HepG2 (cell line): ENCODE results near the gene ANKLE1. TPM values are rescaled to one million over a fixed set of nuclear protein-coding genes. Genes with fewer than 3 reads are reported as not detected.

Experiments used
- BATF2 ChIP-seq: sonication (generic); formaldehyde crosslinking; IDR thresholded peaks from 2 replicates; pipeline ENCODE4 v1.8.0; 2022; ENCODE audit warnings: mild to moderate bottlenecking, missing genetic modification reagents, moderate library complexity
- DNMT3B ChIP-seq: conservative IDR thresholded peaks from 2 replicates; pipeline ENCODE4 v1.6.1; 2016; ENCODE audit warnings: missing biosample characterization, control low read depth
- DR1 ChIP-seq: sonication (generic); formaldehyde crosslinking; IDR thresholded peaks from 2 replicates; pipeline ENCODE4 v1.8.0; 2021; ENCODE audit warnings: mild to moderate bottlenecking, missing genetic modification reagents, inconsistent platforms
- GPN1 ChIP-seq: sonication (generic); formaldehyde crosslinking; IDR thresholded peaks from 2 replicates; pipeline ENCODE4 v1.5.1; 2020; ENCODE audit warnings: missing genetic modification reagents, borderline replicate concordance
- HDAC1 ChIP-seq: sonication (generic); formaldehyde crosslinking; IDR thresholded peaks from 2 replicates; pipeline ENCODE4 v1.5.1; 2020; ENCODE audit warnings: mild to moderate bottlenecking, missing genetic modification reagents
- MEIS2 ChIP-seq: sonication (generic); formaldehyde crosslinking; IDR thresholded peaks from 2 replicates; pipeline ENCODE4 v1.9.0; 2021; ENCODE audit warnings: mild to moderate bottlenecking, missing genetic modification reagents
- MIER3 ChIP-seq: IDR thresholded peaks from 2 replicates; pipeline ENCODE4 v1.6.1; 2016; ENCODE audit warnings: missing compliant biosample characterization, borderline replicate concordance
- SNAI1 ChIP-seq: sonication (generic); formaldehyde crosslinking; IDR thresholded peaks from 2 replicates; pipeline ENCODE4 v1.5.0; 2020; ENCODE audit warnings: mild to moderate bottlenecking, missing genetic modification reagents, borderline replicate concordance
- SP140L ChIP-seq: sonication (generic); formaldehyde crosslinking; IDR thresholded peaks from 2 replicates; pipeline ENCODE4 v1.4.0; 2020; ENCODE audit warnings: missing genetic modification reagents, borderline replicate concordance
- TBP ChIP-seq: sonication (generic); formaldehyde crosslinking; IDR thresholded peaks from 2 replicates; pipeline ENCODE4 v1.5.0; 2020; ENCODE audit warnings: missing genetic modification reagents
- ZBTB37 ChIP-seq: sonication (generic); formaldehyde crosslinking; IDR thresholded peaks from 2 replicates; pipeline ENCODE4 v1.4.0; 2020; ENCODE audit warnings: mild to moderate bottlenecking, missing genetic modification reagents
- ZNF276 ChIP-seq: sonication (generic); formaldehyde crosslinking; IDR thresholded peaks from 2 replicates; pipeline ENCODE4 v1.4.0; 2020; ENCODE audit warnings: mild to moderate bottlenecking, low read depth, missing genetic modification reagents
- ZNF83 ChIP-seq: sonication (generic); formaldehyde crosslinking; IDR thresholded peaks from 2 replicates; pipeline ENCODE4 v1.4.0; 2020; ENCODE audit warnings: missing genetic modification reagents, mild to moderate bottlenecking, borderline replicate concordance
- ZSCAN20 ChIP-seq: sonication (generic); formaldehyde crosslinking; IDR thresholded peaks from 2 replicates; pipeline ENCODE4 v1.4.0; 2020; ENCODE audit warnings: missing genetic modification reagents, mild to moderate bottlenecking, borderline replicate concordance
- polyA plus RNA-seq, 8 experiments: library from polyadenylated mRNA; depleted of rRNA in 3 of 8; stranded (reverse) in 7 of 8; unstranded in 1 of 8; fragments of >200 nt; fragmentation: Illumina TruSeq in 4 of 8; extraction: Trizol in 4 of 8; gene quantifications; 2 replicates each; pipeline versions ENCODE4 v1.2.1 to v1.2.3, GENCODE V29; 2011 to 2016; ENCODE audit warnings: low read depth in 4 of 8, missing spikeins in 1 of 8, mixed read lengths in 1 of 8; ENCODE audit not compliant: insufficient read depth in 1 of 8
- total RNA-seq, 5 experiments: library from RNA; depleted of rRNA; stranded (reverse); fragments of >200 nt; fragmentation: Illumina TruSeq; extraction: Trizol; gene quantifications; 2 replicates each; pipeline ENCODE4 v1.2.3, GENCODE V29; 2016; ENCODE audit warnings: low read depth in 1 of 5
- TF ChIP-seq, protein P1 (sequence below): sonication (generic); formaldehyde crosslinking; IDR thresholded peaks from 2 replicates; pipeline ENCODE4 v1.4.0; 2020; ENCODE audit warnings: mild to moderate bottlenecking, missing genetic modification reagents
- TF ChIP-seq, protein P2 (sequence below): IDR thresholded peaks from 2 replicates; pipeline ENCODE4 v1.6.1; 2016; ENCODE audit warnings: low read depth

ANKLE1 gene
- total and polyA plus RNA-seq, 2 of the 13 experiments (the other 11 are each of a cell fraction or from before 2014, with no cell fraction given): 0.69 to 1.5 TPM

DNA sequence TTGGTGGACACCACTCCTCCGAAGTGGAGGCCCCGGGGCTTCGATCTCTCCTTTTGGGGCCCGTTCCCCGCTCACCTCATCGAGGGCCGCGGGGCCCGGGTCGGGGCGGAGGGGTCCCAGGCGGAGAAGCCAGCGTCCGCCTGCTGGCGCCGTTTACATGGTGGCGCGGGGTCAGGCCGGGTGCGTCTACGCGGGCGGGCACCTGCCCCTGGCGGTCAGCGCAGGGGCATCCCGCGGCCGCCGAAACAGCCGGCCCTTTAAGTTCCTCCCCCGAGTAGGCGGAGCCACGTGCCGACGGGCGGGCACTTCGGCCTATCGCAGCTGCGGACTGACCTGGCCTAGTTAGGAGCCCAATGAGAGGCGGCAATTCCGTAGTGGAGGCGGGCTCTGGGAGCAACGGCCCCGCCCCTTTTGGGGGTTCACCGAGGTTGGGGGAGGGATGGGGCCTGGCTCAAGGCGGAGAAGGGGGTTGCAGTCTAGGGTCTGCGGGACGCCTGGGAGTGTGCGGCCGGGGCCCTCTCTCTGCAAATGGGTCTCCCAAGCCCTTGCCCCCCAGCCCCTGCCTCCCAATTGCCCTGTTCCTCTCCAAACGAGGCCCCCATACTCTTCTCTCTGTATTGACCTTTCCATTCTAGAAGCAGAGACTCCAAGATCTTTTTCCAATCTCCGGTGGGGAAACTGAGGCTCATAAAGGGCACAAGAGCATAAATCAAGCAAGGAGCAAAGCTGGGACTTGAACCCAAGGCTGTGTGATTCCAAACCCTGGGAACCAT lies 21.7 kb downstream of the ANKLE1 start, which contains the start of gene ABHD8 (continued):
- TF ChIP-seq, protein P1, sequence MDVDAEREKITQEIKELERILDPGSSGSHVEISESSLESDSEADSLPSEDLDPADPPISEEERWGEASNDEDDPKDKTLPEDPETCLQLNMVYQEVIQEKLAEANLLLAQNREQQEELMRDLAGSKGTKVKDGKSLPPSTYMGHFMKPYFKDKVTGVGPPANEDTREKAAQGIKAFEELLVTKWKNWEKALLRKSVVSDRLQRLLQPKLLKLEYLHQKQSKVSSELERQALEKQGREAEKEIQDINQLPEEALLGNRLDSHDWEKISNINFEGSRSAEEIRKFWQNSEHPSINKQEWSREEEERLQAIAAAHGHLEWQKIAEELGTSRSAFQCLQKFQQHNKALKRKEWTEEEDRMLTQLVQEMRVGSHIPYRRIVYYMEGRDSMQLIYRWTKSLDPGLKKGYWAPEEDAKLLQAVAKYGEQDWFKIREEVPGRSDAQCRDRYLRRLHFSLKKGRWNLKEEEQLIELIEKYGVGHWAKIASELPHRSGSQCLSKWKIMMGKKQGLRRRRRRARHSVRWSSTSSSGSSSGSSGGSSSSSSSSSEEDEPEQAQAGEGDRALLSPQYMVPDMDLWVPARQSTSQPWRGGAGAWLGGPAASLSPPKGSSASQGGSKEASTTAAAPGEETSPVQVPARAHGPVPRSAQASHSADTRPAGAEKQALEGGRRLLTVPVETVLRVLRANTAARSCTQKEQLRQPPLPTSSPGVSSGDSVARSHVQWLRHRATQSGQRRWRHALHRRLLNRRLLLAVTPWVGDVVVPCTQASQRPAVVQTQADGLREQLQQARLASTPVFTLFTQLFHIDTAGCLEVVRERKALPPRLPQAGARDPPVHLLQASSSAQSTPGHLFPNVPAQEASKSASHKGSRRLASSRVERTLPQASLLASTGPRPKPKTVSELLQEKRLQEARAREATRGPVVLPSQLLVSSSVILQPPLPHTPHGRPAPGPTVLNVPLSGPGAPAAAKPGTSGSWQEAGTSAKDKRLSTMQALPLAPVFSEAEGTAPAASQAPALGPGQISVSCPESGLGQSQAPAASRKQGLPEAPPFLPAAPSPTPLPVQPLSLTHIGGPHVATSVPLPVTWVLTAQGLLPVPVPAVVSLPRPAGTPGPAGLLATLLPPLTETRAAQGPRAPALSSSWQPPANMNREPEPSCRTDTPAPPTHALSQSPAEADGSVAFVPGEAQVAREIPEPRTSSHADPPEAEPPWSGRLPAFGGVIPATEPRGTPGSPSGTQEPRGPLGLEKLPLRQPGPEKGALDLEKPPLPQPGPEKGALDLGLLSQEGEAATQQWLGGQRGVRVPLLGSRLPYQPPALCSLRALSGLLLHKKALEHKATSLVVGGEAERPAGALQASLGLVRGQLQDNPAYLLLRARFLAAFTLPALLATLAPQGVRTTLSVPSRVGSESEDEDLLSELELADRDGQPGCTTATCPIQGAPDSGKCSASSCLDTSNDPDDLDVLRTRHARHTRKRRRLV (CRISPR knock-in tag): no peak
- TF ChIP-seq HDAC1 (peak; percentile 64), ZNF83 (CRISPR knock-in tag) (no peak), MEIS2 (CRISPR knock-in tag) (no peak), GPN1 (CRISPR knock-in tag) (no peak), TBP (no peak), ZBTB37 (no peak), DR1 (CRISPR knock-in tag) (peak; percentile 60; the same call in 1 of the 2 replicates), ZNF276 (CRISPR knock-in tag) (no peak), SNAI1 (CRISPR knock-in tag) (no peak), ZSCAN20 (no peak), BATF2 (no peak), SP140L (CRISPR knock-in tag) (no peak), MIER3 (no peak), DNMT3B (CRISPR knock-in tag) (no peak)
- TF ChIP-seq, protein P2, sequence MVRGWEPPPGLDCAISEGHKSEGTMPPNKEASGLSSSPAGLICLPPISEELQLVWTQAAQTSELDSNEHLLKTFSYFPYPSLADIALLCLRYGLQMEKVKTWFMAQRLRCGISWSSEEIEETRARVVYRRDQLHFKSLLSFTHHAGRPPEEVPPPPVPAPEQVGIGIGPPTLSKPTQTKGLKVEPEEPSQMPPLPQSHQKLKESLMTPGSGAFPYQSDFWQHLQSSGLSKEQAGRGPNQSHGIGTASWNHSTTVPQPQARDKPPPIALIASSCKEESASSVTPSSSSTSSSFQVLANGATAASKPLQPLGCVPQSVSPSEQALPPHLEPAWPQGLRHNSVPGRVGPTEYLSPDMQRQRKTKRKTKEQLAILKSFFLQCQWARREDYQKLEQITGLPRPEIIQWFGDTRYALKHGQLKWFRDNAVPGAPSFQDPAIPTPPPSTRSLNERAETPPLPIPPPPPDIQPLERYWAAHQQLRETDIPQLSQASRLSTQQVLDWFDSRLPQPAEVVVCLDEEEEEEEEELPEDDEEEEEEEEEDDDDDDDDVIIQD: 0 out of 2 replicates have a peak, but pooled peaks have one; percentile 34
